Esophagus (tissue), 2 donors: ENCODE data around the gene TSHZ3. TPM values are rescaled to one million over a fixed set of nuclear protein-coding genes. Genes with fewer than 3 reads are reported as not detected.

Experiments used
- H3K27ac ChIP-seq, 2 donors: one replicate each; pipeline ENCODE4 v1.5.1; 2013; ENCODE audit warnings: low read depth in 2 of 2, mild to moderate bottlenecking in 2 of 2, inconsistent platforms in 1 of 2, low read length in 1 of 2, moderate library complexity in 1 of 2
- H3K27me3 ChIP-seq, 2 donors: one replicate each; pipeline ENCODE4 v1.6.1; 2013; ENCODE audit warnings: low read length in 2 of 2, control low read depth in 1 of 2, mild to moderate bottlenecking in 1 of 2; ENCODE audit not compliant: insufficient read depth in 2 of 2, control insufficient read depth in 1 of 2
- H3K36me3 ChIP-seq, 2 donors: one replicate each; pipeline ENCODE4 v1.6.1; 2013; ENCODE audit warnings: low read length in 1 of 2; ENCODE audit not compliant: control insufficient read depth in 2 of 2, insufficient read depth in 2 of 2
- H3K4me1 ChIP-seq, 2 donors: one replicate each; pipeline ENCODE4 v1.6.1; 2013; ENCODE audit warnings: low read length in 1 of 2; ENCODE audit not compliant: control insufficient read depth in 2 of 2, insufficient read depth in 2 of 2
- H3K4me3 ChIP-seq, 2 donors: one replicate each; pipeline ENCODE4 v1.5.1; 2013; ENCODE audit warnings: low read length in 2 of 2, mild to moderate bottlenecking in 2 of 2, low read depth in 1 of 2, moderate library complexity in 1 of 2
- H3K9me3 ChIP-seq, 2 donors: one replicate each; pipeline ENCODE4 v1.6.1; 2013; ENCODE audit warnings: mild to moderate bottlenecking in 2 of 2, low read depth in 1 of 2, low read length in 1 of 2, moderate library complexity in 1 of 2; ENCODE audit not compliant: control insufficient read depth in 2 of 2, insufficient read depth in 1 of 2
- WGBS, 2 donors: extraction: QIAGEN DNeasy Blood & Tissue Kit; methylation state at CpG; one replicate each; pipeline ENCODE4 v1.1.7; 2013; 5-methylcytosine and 5-hydroxymethylcytosine counted together
- polyA plus RNA-seq, 2 donors: library from polyadenylated mRNA; stranded (reverse); fragments of 200-250 nt; gene quantifications; one replicate each; pipeline ENCODE4 v1.2.3, GENCODE V29; 2013
- donor health status: healthy with polysubstance abuse.
- donor health status: Bipolar disorder and iron deficiency.

TSHZ3 gene
- polyA plus RNA-seq, 2 donors: 1.2 to 1.9 TPM

- H3K27me3 ChIP-seq: no peaks in the 10 kb centered on the region
- H3K36me3 ChIP-seq: no peaks in the 10 kb centered on the region
- H3K4me1 ChIP-seq: peaks cover 0 to 2% of the 10 kb centered on the region in 2 donors
- H3K4me3 ChIP-seq: no peak overlapping the region
- 86 to 88% methylated on average over 11 of the region's 11 CpGs for WGBS, 2 donors
- H3K27ac ChIP-seq: no peak overlapping the region
- H3K9me3 ChIP-seq: no peaks in the 10 kb centered on the region
Measured at GRCh38 chr19:31255831-31256592, 93.2 kb downstream of the TSHZ3 start.

GRCh38 chr19:31255174-31255799 lies 93.9 kb downstream of the TSHZ3 start:
- Histone ChIP-seq H3K4me1 (peaks cover 0 to 2% of the 10 kb centered on the region in 2 donors), H3K27ac (no peak overlapping the region), H3K4me3 (no peak overlapping the region), H3K27me3 (no peaks in the 10 kb centered on the region), H3K9me3 (no peaks in the 10 kb centered on the region), H3K36me3 (no peaks in the 10 kb centered on the region)
- WGBS, 2 donors: 80 to 89% methylated on average over 13 of the region's 13 CpGs

- WGBS, 2 donors: 61 to 62% methylated on average over 4 of the region's 4 CpGs
- no peak overlapping the region for H3K27ac ChIP-seq
- no peaks in the 10 kb centered on the region for H3K36me3 ChIP-seq
Measured at GRCh38 chr19:31254611-31255010, 94.6 kb downstream of the TSHZ3 start.

GRCh38 chr19:31254180-31254551 lies 95.1 kb downstream of the TSHZ3 start:
- no peaks in the 10 kb centered on the region for H3K36me3 ChIP-seq
- H3K27ac ChIP-seq: no peak overlapping the region
- H3K27me3 ChIP-seq: no peaks in the 10 kb centered on the region
- H3K4me1 ChIP-seq: peaks cover 0 to 2% of the 10 kb centered on the region in 2 donors
- H3K4me3 ChIP-seq: no peak overlapping the region
- WGBS, 2 donors: 28 to 39% methylated on average over 7 of the region's 7 CpGs
- no peaks in the 10 kb centered on the region for H3K9me3 ChIP-seq

More at GRCh38 chr19:31254611-31255010, 94.6 kb downstream of the TSHZ3 start:
- Histone ChIP-seq H3K9me3 (no peaks in the 10 kb centered on the region), H3K4me1 (peaks cover 0 to 2% of the 10 kb centered on the region in 2 donors), H3K27me3 (no peaks in the 10 kb centered on the region), H3K4me3 (no peak overlapping the region)

- H3K9me3 ChIP-seq: no peaks in the 10 kb centered on the region
- 63 to 74% methylated on average over 6 of the region's 6 CpGs for WGBS, 2 donors
Measured at GRCh38 chr19:31253526-31254179, 95.6 kb downstream of the TSHZ3 start.

GRCh38 chr19:31252441-31252840 lies 96.8 kb downstream of the TSHZ3 start:
- WGBS, 2 donors: 79 to 88% methylated on average over 2 of the region's 2 CpGs
- Histone ChIP-seq H3K36me3 (no peaks in the 10 kb centered on the region), H3K9me3 (no peaks in the 10 kb centered on the region), H3K4me3 (no peak overlapping the region), H3K27me3 (no peaks in the 10 kb centered on the region), H3K27ac (no peak overlapping the region), H3K4me1 (peaks cover 0 to 2% of the 10 kb centered on the region in 2 donors)

More at GRCh38 chr19:31253526-31254179, 95.6 kb downstream of the TSHZ3 start:
- H3K4me3 ChIP-seq: no peak overlapping the region
- no peaks in the 10 kb centered on the region for H3K36me3 ChIP-seq
- H3K4me1 ChIP-seq: peaks cover 0 to 2% of the 10 kb centered on the region in 2 donors
- H3K27me3 ChIP-seq: no peaks in the 10 kb centered on the region
- H3K27ac ChIP-seq: no peak overlapping the region

GRCh38 chr19:31249217-31249616 lies 100.0 kb downstream of the TSHZ3 start:
- H3K27me3 ChIP-seq: no peaks in the 10 kb centered on the region
- no peaks in the 10 kb centered on the region for H3K4me1 ChIP-seq
- 77 to 88% methylated on average over 9 of the region's 9 CpGs for WGBS, 2 donors
- no peak overlapping the region for H3K4me3 ChIP-seq
- no peaks in the 10 kb centered on the region for H3K9me3 ChIP-seq
- no peaks in the 10 kb centered on the region for H3K36me3 ChIP-seq
- no peak overlapping the region for H3K27ac ChIP-seq

- no peaks in the 10 kb centered on the region for H3K9me3 ChIP-seq
- no peak overlapping the region for H3K4me3 ChIP-seq
- H3K27me3 ChIP-seq: no peaks in the 10 kb centered on the region
- H3K27ac ChIP-seq: no peak overlapping the region
- WGBS, 2 donors: 60 to 81% methylated on average over 4 of the region's 4 CpGs
- no peaks in the 10 kb centered on the region for H3K36me3 ChIP-seq
- H3K4me1 ChIP-seq: no peaks in the 10 kb centered on the region
Measured at GRCh38 chr19:31235806-31236205, 113.4 kb downstream of the TSHZ3 start.

GRCh38 chr19:31233295-31233800 lies 115.9 kb downstream of the TSHZ3 start:
- Histone ChIP-seq H3K27ac (no peak overlapping the region), H3K4me3 (no peak overlapping the region), H3K27me3 (no peaks in the 10 kb centered on the region), H3K4me1 (no peaks in the 10 kb centered on the region), H3K9me3 (no peaks in the 10 kb centered on the region), H3K36me3 (no peaks in the 10 kb centered on the region)
- WGBS, 2 donors: 64 to 70% methylated on average over 4 of the region's 4 CpGs
